ENCODE measurements around the gene RAB44.

The RAB44 gene

DNA sequence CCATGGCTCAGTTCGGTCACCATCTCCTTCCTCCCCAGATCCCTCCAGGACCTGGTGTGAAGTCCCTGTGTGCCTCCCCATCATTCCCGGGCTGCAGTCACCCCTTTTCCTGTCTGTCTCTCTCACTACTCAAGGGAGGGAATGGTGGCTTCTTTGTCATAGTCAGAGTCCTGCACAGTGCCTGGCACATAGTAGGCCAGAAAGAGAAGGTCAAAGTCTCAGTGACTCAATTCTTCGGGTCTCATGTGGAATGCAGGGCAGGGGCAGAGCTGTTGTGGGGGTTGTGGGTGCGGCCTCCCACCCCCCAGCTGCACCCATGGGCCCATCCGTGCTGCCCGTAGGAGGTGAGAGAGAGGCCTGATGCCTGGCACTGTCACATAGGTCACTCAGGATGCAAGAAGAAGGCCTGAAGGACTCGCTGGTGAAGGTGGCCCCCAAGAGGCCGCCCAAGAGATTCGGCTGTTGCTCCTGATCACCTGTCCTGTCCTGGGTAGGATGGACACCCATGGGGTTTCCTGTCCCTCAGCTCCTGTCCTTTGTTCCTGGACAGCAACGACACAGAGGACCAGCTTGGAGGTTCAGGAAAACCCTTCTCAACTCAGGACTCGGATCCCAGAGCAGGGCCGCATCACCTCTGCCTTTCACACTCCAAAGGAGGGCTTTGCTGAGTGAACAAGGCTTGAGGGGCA is 34.1 kb downstream of the RAB44 start:
- DNase-seq (ENCODE audit: low read depth): no peak
- no peak overlapping the region for H3K4me3 ChIP-seq (ENCODE audit: low read depth, low read length)
- TF ChIP-seq POLR2A (IDR thresholded peaks at IDR 0.05; ENCODE audit: extremely low read depth, insufficient read length): no peak
- no peak for TF ChIP-seq CTCF (IDR thresholded peaks at IDR 0.05; ENCODE audit: low read depth, low read length)
- TF ChIP-seq, protein P1, sequence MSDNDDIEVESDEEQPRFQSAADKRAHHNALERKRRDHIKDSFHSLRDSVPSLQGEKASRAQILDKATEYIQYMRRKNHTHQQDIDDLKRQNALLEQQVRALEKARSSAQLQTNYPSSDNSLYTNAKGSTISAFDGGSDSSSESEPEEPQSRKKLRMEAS (IDR thresholded peaks at IDR 0.05; ENCODE audit: low read depth, low read length): no peak

GRCh38 chr6:36733300-36733699 is 35.7 kb downstream of the RAB44 start:
- TF ChIP-seq POLR2A (IDR thresholded peaks at IDR 0.05; ENCODE audit: extremely low read depth, insufficient read length) (no peak), CTCF (IDR thresholded peaks at IDR 0.05; ENCODE audit: low read depth, low read length) (no peak), MYC (IDR thresholded peaks at IDR 0.05; ENCODE audit: low read depth, low read length) (no peak)
- TF ChIP-seq, protein P1 (IDR thresholded peaks at IDR 0.05; ENCODE audit: low read depth, low read length): no peak
- no peak for DNase-seq (ENCODE audit: low read depth)
- no peak overlapping the region for H3K4me3 ChIP-seq (ENCODE audit: low read depth, low read length)

GRCh38 chr6:36734486-36735060 is 36.9 kb downstream of the RAB44 start:
- no peak for TF ChIP-seq CTCF (IDR thresholded peaks at IDR 0.05; ENCODE audit: low read depth, low read length)
- TF ChIP-seq MYC (IDR thresholded peaks at IDR 0.05; ENCODE audit: low read depth, low read length): no peak
- peak; percentile 7 for TF ChIP-seq POLR2A (IDR thresholded peaks at IDR 0.05; ENCODE audit: extremely low read depth, insufficient read length)
- TF ChIP-seq, protein P1 (IDR thresholded peaks at IDR 0.05; ENCODE audit: low read depth, low read length): no peak
- no peak overlapping the region for H3K4me3 ChIP-seq (ENCODE audit: low read depth, low read length)
- DNase-seq (ENCODE audit: low read depth): no peak

DNA sequence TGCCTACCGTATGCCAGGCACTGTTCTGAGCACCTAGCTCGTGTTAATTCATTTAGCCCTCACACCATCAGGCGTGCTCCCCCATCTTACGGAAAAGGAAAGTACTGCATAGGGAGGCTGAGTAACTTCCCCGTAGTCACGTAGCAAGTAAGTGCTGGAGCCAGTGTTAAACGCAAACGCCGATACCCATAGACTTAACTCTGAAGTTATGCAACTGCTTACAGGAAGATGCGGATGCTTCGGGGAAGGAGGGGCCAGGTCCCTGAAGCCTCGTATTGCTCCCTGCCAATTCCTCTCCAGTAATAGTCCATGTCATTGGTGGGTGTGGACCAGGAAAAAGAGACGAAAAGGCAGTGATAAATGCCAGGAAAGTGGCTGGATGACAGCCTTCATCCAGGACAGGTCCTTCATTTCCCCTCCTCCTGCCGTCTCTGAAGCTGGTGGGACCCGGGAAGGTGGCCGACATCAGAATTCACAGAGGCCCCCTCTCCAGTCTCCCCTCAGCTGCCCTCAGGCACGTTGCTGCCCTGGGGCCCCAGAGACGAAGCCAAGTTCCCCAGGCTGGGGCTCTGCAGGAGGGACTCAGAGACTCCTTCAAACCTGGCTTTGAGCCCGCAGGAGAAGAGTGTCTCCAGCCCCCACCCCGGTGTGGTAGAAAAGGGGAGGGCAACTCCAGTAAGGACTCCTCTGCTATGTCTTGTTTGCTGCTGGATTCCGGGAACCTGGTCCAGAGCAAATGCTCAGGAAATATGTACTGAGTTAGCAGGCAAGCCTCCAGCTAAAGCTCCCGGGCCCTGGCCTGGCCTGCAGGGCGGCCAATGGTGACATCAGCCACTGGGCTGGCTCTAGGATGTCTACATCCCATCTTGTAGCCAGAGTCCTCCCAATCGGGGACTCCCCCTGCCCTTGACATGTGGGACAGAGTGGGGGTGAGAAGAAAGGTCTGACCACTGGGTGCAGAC is 37.8 kb downstream of the RAB44 start:
- peak; percentile 82 for DNase-seq (ENCODE audit: low read depth)
- H3K4me3 ChIP-seq (ENCODE audit: low read depth, low read length): no peak overlapping the region

More for the DNA sequence above, 37.8 kb downstream of the RAB44 start:
- TF ChIP-seq POLR2A (IDR thresholded peaks at IDR 0.05; ENCODE audit: extremely low read depth, insufficient read length) (no peak), CTCF (IDR thresholded peaks at IDR 0.05; ENCODE audit: low read depth, low read length) (no peak), MYC (IDR thresholded peaks at IDR 0.05; ENCODE audit: low read depth, low read length) (no peak)
- TF ChIP-seq, protein P1 (IDR thresholded peaks at IDR 0.05; ENCODE audit: low read depth, low read length): no peak
